Renal cortex interstitium (tissue), 15 donors: ENCODE data around the gene TXNL4B. TPM values are rescaled to one million over a fixed set of nuclear protein-coding genes. Genes with fewer than 3 reads are reported as not detected.

ENCODE experiments used
- DNase-seq, 11 donors: peaks; one replicate each; pipeline ENCODE4 v3.0.0-alpha.2; 2013; ENCODE audit warnings: low read depth in 9 of 11, low spot score in 4 of 11; ENCODE audit errors: extremely low read depth in 1 of 11
- long read RNA-seq, 16 experiments: transcript quantifications; one replicate each; lab custom pipeline, GENCODE V29; 2026
- polyA plus RNA-seq, 3 donors: library from polyadenylated mRNA; unstranded; fragments of 120-200 nt; gene quantifications; one replicate each; pipeline ENCODE4 v1.2.1, GENCODE V29; 2013; ENCODE audit not compliant: insufficient read length in 3 of 3

Gene TXNL4B
- 10 to 100 TPM; 19.5 to 20.2 (median 19.9) TPM for polyA plus RNA-seq
- long read RNA-seq, donor 1, transcript TXNL4B-201 (4 exons, 2,556 nt): major isoform, 5 of 43 reads
- long read RNA-seq, donor 1, partial matches to known transcripts: 38 of 43 reads
- long read RNA-seq, donor 1, other reads (novel, unspliced or antisense): 0 of 43 reads
- long read RNA-seq, donor 2, partial matches to known transcripts: 0 of 4 reads
- long read RNA-seq, donor 2, other reads (novel, unspliced or antisense): 0 of 4 reads
- long read RNA-seq, donor 3, transcript TXNL4B-201 (4 exons, 2,556 nt): major isoform, 7 of 7 reads
- long read RNA-seq, donor 3, partial matches to known transcripts: 0 of 7 reads
- long read RNA-seq, donor 3, other reads (novel, unspliced or antisense): 0 of 7 reads
- long read RNA-seq, donor 4, partial matches to known transcripts: 0 of 3 reads
- long read RNA-seq, donor 4, other reads (novel, unspliced or antisense): 0 of 3 reads
- long read RNA-seq, donor 5: 0 reads
- long read RNA-seq, donor 6, transcript TXNL4B-201 (4 exons, 2,556 nt): major isoform, 10 of 10 reads
- long read RNA-seq, donor 6, partial matches to known transcripts: 0 of 10 reads
- long read RNA-seq, donor 6, other reads (novel, unspliced or antisense): 0 of 10 reads
- long read RNA-seq, donor 7, transcript TXNL4B-201 (4 exons, 2,556 nt): major isoform, 9 of 72 reads
- long read RNA-seq, donor 7, partial matches to known transcripts: 63 of 72 reads
- long read RNA-seq, donor 7, other reads (novel, unspliced or antisense): 0 of 72 reads
- long read RNA-seq, donor 8: 0 reads
- long read RNA-seq, donor 9, partial matches to known transcripts: 0 of 5 reads
- long read RNA-seq, donor 9, other reads (novel, unspliced or antisense): 0 of 5 reads
- long read RNA-seq, donor 10, transcript TXNL4B-201 (4 exons, 2,556 nt): major isoform, 9 of 9 reads
- long read RNA-seq, donor 10, partial matches to known transcripts: 0 of 9 reads
- long read RNA-seq, donor 10, other reads (novel, unspliced or antisense): 0 of 9 reads
- long read RNA-seq, donor 11, partial matches to known transcripts: 0 of 4 reads
- long read RNA-seq, donor 11, other reads (novel, unspliced or antisense): 0 of 4 reads
- long read RNA-seq, donor 12, partial matches to known transcripts: 0 of 1 reads
- long read RNA-seq, donor 12, other reads (novel, unspliced or antisense): 0 of 1 reads
- long read RNA-seq, donor 13: 0 reads
- long read RNA-seq, donor 14, transcript TXNL4B-201 (4 exons, 2,556 nt): major isoform, 7 of 7 reads
- long read RNA-seq, donor 14, partial matches to known transcripts: 0 of 7 reads
- long read RNA-seq, donor 14, other reads (novel, unspliced or antisense): 0 of 7 reads
- long read RNA-seq, donor 15, transcript TXNL4B-201 (4 exons, 2,556 nt): major isoform, 7 of 7 reads
- long read RNA-seq, donor 15, partial matches to known transcripts: 0 of 7 reads
- long read RNA-seq, donor 15, other reads (novel, unspliced or antisense): 0 of 7 reads
- long read RNA-seq, donor 16, transcript TXNL4B-201 (4 exons, 2,556 nt): major isoform, 12 of 12 reads
- long read RNA-seq, donor 16, partial matches to known transcripts: 0 of 12 reads
- long read RNA-seq, donor 16, other reads (novel, unspliced or antisense): 0 of 12 reads

- peak; percentile 95 to 99 (median 98) for DNase-seq
These were observed at the start of gene TXNL4B, which contains the start of gene DHX38 for GRCh38 chr16:72093448-72094265. TSS of gene TXNL4B (minus strand) at chr16:72093620. CDS start at chr16:72090749, 2,871 bp downstream. TSS of gene DHX38 (plus strand) at chr16:72093847. CDS start at chr16:72096158, 2,311 bp downstream.

DNA sequence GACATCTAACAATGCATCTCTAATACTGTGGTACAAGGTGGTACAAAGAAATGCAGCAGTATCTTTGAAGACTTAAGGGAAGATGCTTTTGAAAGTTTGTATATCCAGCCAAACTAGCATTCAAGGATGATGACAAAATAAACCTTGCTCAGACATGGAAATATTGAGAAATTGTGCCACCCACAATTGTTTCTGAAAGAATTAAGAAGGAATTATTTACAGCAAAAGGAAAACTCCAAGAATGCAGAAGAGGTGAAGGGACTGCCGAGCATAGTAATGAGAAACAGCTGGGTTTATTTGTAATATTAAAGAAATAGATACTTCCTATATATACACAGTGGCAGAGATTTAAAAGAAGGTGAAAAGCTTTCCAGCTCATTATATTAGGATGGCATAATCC is 49.1 kb upstream of the TXNL4B start:
- DNase-seq: no peak

GRCh38 chr16:72139908-72140307 is 46.5 kb upstream of the TXNL4B start:
- DNase-seq: no peak

DNA sequence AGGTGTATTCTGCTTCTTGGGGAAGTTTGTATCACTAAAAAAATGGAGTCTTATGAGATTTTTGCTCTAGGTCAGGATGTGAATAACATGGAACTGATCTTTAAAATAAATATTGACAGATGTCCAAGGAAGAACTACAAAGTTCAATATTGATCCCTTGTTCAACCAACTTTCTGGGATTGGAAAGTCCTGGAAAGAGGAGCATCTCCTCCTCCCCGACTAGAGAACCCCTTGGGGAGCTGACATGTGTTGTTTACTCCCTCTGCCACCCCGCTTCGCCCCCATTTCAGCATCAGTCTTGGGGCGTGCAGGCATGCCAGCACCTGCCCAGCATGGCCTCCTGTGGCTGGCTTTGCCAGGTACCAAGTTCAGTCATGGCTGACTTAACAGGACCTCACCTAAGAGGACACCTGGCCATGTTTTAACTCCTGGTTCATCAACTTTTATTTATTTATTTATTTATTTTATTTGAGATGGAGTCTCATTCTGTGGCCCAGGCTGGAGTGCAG is 44.7 kb upstream of the TXNL4B start:
- no peak for DNase-seq

- no peak for DNase-seq
These were observed 44.1 kb upstream of the TXNL4B start for GRCh38 chr16:72137380-72138063.

DNA sequence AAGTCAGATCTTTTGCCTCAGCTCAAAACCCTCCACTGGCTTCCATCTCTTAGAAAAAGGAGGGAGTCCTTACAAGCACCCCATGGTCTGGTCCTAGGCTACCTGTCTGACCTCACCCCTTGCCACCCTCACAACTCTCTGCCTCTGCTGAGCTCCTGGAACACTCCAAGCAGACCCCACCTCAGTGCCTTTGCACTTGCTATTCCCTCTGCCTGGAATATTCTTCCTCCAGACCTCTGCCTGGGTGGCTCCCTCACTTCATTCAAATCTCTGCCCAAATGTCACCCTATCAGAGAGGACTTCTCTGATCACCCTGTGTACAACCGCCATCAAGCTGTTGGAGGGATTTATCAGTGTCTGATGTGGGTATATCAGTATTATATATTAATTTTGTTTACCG is 41.1 kb upstream of the TXNL4B start:
- DNase-seq: no peak

DNA sequence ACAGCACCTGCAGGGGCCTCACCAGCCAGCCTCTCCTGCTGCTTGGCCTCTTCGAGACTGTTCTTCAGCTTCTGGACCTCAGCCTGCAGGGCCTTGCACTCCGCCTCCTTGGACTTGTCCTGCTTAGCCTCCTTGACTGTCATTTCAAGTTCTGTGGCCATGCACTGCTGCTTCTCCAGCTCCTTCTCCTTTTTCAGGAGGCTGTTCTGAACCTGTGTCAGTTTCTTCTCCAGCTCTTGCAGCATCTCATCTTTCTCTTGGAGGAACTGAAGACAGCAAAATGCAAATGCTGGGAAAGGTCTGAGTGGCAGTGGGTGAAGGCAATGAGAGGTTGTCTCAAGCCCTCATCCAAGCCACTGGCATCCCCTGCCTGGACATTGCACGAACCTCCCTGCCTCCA is 39.3 kb upstream of the TXNL4B start:
- no peak for DNase-seq

DNA sequence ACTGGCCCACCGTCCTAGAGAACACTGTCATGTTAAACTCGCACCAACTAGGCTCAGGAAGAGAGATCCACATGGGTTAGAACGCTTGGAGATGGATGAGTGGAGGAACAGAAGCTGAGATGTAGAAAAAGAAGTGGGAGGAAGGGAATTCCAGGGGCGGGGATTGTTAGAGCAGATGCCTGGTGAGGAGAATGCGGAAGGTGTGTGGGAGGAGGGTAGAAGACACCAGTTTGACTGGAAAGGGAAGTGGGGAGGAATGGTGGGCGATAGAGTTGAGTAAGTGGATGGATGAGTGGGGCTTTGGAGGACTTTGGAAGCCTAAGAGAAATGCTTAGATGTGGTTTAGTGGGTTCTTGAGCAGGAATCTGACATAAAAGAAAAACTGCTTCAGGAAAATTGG is 37.6 kb upstream of the TXNL4B start:
- DNase-seq: no peak

DNA sequence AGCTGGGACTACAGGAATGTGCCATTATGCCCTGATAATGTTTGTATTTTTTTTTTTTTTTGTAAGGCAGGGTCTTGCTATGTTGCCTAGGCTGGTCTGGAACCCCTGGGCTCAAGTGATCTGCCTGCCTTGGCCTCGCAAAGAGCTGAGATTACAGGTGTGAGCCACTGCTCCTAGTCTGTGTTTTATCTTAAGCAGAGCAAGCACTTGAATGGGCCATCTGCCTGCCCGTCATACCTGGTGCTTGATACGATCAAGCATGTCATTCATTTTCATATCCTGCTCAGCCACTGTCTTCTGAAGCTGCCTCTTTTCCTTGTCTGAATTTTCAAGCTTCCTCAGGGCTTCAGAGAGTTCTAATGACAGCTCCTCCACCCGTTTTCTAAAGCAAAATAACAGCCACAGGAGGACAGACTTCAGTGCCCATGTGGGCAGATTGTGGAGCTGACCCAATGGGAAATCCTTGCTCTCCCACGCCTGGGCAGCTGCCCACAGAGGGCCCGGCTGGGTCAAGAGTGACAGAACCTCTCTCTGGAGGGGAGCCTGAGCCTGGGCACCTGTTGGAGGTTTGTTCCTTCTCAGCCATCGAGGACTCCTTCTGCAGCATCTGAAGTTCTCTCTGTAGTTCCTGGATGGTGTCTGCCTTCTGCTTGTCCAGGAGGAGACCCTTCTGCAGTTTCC is 36.7 kb upstream of the TXNL4B start:
- no peak for DNase-seq

DNA sequence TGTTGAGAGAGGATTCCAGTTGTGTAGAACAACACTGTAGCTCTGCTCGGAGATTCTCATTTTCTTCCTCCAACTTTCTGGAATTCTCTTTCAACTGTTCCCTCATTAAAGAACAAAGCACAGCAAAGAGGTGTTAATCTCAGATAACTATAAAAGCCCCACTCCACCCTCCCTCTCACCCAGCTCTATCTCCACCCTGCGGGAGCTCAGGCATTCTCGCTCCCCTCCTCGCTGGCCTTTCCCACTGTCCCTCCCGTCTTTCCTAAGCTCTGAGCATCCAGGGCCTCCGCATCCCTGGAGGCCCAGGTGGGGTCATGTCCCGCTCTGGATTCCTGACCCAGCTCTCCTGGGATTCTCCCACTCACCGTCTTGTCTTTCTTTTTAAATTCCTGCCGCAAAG is 35.3 kb upstream of the TXNL4B start:
- DNase-seq: no peak

DNA sequence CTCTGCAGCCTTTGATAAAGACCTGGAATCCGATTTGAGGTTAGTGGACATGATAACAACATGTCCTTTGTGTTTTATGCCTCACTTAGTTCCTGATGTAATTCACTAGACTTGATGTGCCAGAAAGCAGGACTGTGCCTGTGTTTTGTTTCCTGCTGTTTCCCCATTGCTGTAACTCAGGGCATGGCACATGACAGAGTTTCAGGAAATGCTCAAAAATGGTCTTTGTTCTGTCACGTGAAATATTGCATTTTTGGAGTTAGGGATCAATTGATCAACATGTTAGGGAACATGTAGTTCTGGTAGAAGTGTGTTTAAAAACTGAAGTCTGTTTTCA is 33.0 kb upstream of the TXNL4B start:
- DNase-seq: no peak

DNA sequence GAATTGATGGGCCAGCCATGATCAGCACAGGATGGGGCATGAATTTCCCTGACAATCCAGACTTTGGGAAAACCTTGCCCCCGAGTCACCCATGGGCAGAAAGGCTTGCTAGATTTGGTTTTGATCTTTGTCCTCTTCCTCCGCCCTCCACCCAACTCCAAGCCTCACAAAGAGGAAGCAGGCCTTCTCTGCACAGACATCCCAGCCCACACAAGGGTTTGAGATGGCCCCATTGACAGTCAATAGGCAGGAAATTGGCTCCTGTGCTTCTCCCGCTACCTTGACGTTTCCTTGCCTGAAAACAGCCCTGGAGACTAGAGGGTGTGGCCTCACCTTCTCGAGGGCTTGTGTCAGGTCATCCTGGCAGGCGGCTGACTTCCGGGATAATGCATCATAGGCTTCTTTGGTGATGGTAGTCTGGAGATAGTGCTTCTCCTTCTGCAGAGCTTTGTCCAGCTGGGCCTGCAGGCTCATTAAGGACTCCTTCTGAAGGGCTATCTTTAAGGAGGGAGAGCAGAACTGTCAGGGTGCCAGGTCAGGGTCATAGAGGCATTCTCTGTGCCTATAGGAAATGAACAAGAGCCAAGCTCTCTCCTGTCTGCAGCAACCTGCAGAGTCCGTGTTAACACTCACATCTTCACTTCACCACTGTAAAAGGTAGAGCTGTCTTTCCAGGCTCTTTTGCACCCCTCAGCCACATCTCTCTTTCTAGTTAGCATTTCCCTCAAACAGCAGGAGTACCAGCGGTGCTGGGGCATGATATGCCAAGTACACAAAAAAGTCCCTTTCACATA is 32.4 kb upstream of the TXNL4B start:
- no peak for DNase-seq

DNA sequence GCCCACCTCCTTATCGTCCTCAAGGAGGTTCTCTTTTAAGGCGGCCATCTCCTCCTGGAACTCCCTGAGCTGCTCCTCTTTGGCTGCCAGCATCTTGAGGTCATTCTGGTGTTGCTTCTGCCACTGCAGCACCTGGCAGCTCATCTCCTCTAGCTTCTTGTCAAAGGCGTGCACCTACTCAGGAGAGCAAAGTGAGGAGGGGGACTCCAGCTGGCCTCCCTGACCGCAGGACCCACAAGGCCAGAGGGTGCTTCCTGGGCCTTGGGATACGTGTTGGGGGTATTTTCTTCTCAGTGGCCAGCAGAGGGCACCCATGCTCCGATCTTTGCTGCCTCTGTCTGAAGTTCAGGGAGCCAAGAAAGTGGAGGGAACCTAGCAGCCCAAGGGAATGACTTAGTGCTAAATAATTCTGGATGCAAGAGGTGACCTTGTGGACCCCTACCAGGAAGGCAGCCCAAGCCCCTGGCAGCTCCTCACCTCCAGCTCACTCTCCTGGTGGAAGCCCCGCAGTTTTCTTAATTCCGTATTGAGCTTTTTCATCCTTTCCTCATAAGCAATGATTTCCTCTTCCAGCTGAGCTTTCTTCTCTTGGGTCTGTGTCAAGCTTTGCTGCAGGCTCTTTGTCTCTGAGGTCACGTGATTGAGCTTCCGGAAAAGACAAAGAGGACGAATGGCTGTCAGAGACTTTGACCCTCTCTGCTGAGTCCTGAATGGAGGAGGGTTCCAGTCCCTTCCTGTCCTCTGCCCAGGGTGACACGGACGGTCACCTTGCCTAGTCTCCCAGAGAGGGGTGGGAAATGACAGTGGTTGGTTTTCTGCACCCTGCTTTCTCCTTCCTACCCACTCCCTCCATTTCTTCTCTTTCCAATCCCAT is 31.6 kb upstream of the TXNL4B start:
- peak; percentile 29 to 72 (median 55) for DNase-seq

DNA sequence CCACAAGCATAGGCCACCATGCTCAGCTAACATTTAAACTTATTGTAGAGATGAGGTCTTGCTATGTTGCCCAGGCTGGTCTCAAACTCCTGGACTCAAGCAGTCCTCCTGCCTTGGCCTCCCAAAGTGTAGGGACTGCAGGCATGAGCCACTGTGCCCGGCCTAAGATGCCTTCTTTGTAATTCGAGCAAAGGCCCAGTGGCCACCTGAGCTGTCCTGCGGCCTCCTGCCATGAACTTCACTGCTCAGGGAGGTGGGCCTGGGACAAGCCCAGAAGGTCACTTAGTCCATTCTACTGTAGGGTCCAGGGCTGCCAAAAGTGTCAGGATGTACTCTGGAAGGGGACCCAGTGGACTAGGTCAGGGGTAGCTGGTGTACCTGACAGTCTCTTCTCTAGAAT is 30.7 kb upstream of the TXNL4B start:
- no peak for DNase-seq

- DNase-seq: no peak
These were observed 30.0 kb upstream of the TXNL4B start for GRCh38 chr16:72123426-72123825.
